Mesothelial cell of epicardium (in vitro differentiated cells): ENCODE results near the gene MGAT2. TPM values are rescaled to one million over a fixed set of nuclear protein-coding genes. Genes with fewer than 3 reads are reported as not detected.

ENCODE experiments used
- DNase-seq, 2 experiments: peaks; one replicate each; pipeline ENCODE4 v3.0.0; 2021; ENCODE audit warnings: low spot score in 2 of 2; ENCODE audit not compliant: unreplicated experiment in 2 of 2
- H3K27ac Mint-ChIP-seq: 2 replicates; pipeline ENCODE4 v1.8.0; 2021; ENCODE audit warnings: mixed read lengths
- H3K27me3 Mint-ChIP-seq: 2 replicates; pipeline ENCODE4 v1.8.0; 2021; ENCODE audit warnings: low read depth, mixed read lengths
- H3K36me3 Mint-ChIP-seq: 2 replicates; pipeline ENCODE4 v1.8.0; 2021; ENCODE audit warnings: mixed read lengths
- H3K4me1 Mint-ChIP-seq: 2 replicates; pipeline ENCODE4 v1.8.0; 2021; ENCODE audit warnings: mixed read lengths
- H3K4me3 Mint-ChIP-seq: 2 replicates; pipeline ENCODE4 v1.8.0; 2021; ENCODE audit warnings: mild to moderate bottlenecking, moderate library complexity, mixed read lengths
- H3K9me3 Mint-ChIP-seq: 2 replicates; pipeline ENCODE4 v1.8.0; 2021; ENCODE audit warnings: mixed read lengths
- CTCF ChIP-seq: fragments of 200-600 bp; sonication (generic); IDR thresholded peaks from one replicate; pipeline ENCODE4 v1.5.0; 2021; ENCODE audit warnings: antibody characterized with exemption; ENCODE audit not compliant: unreplicated experiment
- total RNA-seq: library from RNA; stranded (reverse); gene quantifications from 3 replicates; pipeline ENCODE4 v1.2.1, GENCODE V29; 2021

MGAT2 gene
- total RNA-seq, 1 donor from 2014 or later: 18.7 TPM

GRCh38 chr14:49623387-49623786, 2.8 kb downstream of the MGAT2 start:
- peaks cover 30% of the 10 kb centered on the region for H3K4me1 Mint-ChIP-seq
- no peaks in the 10 kb centered on the region for H3K9me3 Mint-ChIP-seq
- peaks cover 9% of the 10 kb centered on the region for H3K36me3 Mint-ChIP-seq
- no peaks in the 10 kb centered on the region for H3K27me3 Mint-ChIP-seq
- no peak for DNase-seq
- TF ChIP-seq CTCF: no peak
- H3K27ac Mint-ChIP-seq: peak overlapping the region; percentile 16
- no peak overlapping the region for H3K4me3 Mint-ChIP-seq

- TF ChIP-seq CTCF: no peak
- Mint-ChIP-seq H3K27ac (no peak overlapping the region), H3K27me3 (no peaks in the 10 kb centered on the region), H3K4me1 (peaks cover 26% of the 10 kb centered on the region), H3K9me3 (no peaks in the 10 kb centered on the region), H3K36me3 (peaks cover 7% of the 10 kb centered on the region), H3K4me3 (no peak overlapping the region)
- DNase-seq: no peak
These were observed 3.6 kb downstream of the MGAT2 start for GRCh38 chr14:49623941-49624839.

GRCh38 chr14:49633640-49634546, 13.3 kb downstream of the MGAT2 start:
- DNase-seq: peak; percentile 85 to 94
- Mint-ChIP-seq H3K36me3 (peaks cover 5% of the 10 kb centered on the region), H3K9me3 (no peaks in the 10 kb centered on the region), H3K27ac (peak overlapping the region; percentile 95), H3K27me3 (no peaks in the 10 kb centered on the region), H3K4me1 (peaks cover 38% of the 10 kb centered on the region), H3K4me3 (peak overlapping the region; percentile 92)
- TF ChIP-seq CTCF: peak; percentile 76

DNA sequence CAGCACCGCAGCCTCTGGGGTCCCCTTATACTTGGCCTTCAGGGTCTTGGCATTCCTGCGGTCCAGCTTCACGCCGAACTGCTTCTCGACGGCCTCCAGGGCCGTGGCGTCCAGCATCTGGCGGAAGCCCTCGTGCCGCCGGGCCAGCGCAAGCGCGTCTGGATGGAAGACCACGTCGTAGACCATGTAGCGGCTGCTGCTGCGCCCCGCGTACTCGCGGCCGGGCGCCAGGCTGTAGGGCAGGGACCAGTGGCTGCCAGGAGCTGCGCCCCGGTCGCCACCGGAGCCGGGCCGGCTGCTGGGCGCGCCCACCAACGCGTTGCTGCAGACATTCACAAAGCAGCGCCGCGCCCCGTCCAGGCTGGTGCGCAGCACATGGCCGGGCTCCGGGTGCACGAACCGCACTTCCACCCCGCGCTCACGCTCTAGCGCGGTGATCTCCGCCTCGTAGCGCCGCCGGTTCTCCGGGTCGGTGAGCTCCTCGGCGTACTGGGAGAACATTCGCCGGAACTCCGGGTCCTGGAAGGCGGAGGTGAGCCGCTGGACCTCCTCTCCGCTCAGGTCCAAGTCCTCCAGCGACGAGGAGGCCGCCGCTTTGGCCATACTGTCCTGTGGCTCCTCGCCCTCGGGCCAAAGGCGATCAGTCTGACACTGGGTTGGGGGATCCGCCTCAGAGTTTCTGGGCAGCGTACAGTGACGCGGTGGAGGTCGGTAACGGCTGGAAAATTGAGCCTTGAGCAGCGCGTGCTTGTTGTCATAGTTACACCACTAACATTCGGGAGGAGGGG, 14.1 kb downstream of the MGAT2 start, which contains the start of gene DNAAF2:
TSS of gene DNAAF2 (minus strand) at position 698 of the 788 bp plus-strand sequence. CDS start at position 603, 95 bp downstream.
- no peaks in the 10 kb centered on the region for H3K27me3 Mint-ChIP-seq
- peak; percentile 54 to 77 for DNase-seq
- H3K36me3 Mint-ChIP-seq: peaks cover 6% of the 10 kb centered on the region
- TF ChIP-seq CTCF: no peak
- no peaks in the 10 kb centered on the region for H3K9me3 Mint-ChIP-seq
- H3K27ac Mint-ChIP-seq: peak within 1 kb of the TSS; percentile 99
- peaks cover 38% of the 10 kb centered on the region for H3K4me1 Mint-ChIP-seq
- H3K4me3 Mint-ChIP-seq: peak within 1 kb of the TSS; percentile 94

DNA sequence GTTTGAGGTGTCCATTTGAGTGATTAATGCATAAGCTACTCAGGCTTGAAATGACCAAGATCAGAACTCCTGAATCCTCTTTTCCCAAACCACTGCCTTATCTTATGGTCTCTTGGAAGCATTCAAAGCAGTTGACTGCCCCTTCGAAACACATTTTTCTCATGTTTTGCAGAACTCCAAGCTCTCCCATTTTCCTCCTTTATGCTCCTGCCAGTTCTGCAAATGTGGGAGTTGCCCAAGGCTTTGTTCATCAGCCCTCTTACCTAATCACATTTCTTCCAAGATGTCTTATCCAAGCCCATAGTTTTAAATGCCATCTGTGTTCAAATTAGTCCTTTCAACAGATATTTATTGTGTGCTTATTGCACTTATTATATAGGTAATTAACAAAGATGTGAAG, 16.3 kb downstream of the MGAT2 start:
- Mint-ChIP-seq H3K36me3 (peaks cover 8% of the 10 kb centered on the region), H3K27ac (peak overlapping the region; percentile 74), H3K4me3 (peak overlapping the region; percentile 32), H3K27me3 (no peaks in the 10 kb centered on the region), H3K9me3 (no peaks in the 10 kb centered on the region), H3K4me1 (peaks cover 27% of the 10 kb centered on the region)
- TF ChIP-seq CTCF: no peak
- no peak for DNase-seq
